Measurements from ENCODE around the gene CNKSR3. TPM values are rescaled to one million over a fixed set of nuclear protein-coding genes. Genes with fewer than 3 reads are reported as not detected.
A peak's percentile ranks its signal among the peaks of the same experiment; 100 is the strongest.

CNKSR3 gene
- total and polyA plus RNA-seq, 5 donors = 7.9 to 21.1 (median 18.1) TPM

DNA sequence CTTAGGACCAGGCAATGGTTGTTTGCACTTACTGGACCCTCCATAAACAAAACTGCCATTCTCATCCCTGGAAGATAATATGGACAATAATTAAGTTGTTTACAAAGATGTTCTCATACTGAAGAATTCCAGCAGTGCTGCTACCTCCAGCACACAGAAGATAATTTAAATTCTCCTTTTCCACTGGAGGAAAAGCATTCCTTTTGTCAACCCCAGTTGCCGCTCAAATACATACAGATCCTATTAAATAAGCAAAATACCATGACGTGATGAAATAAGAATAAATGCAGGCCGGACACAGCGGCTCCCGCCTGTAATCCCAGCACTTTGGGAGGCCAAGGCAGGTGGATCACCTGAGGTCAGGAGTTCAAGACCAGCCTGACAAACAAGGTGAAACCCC lies 99.4 kb downstream of the CNKSR3 start:
- Histone ChIP-seq H3K9me3 (ENCODE audit: control insufficient read depth, low read length) (no peaks in the 10 kb centered on the region), H3K27me3 (ENCODE audit: control insufficient read depth, insufficient read depth) (no peaks in the 10 kb centered on the region), H3K4me3 (ENCODE audit: low read length) (no peak overlapping the region), H3K4me1 (ENCODE audit: control insufficient read depth, insufficient read depth, low read length) (no peaks in the 10 kb centered on the region), H3K27ac (ENCODE audit: low read length) (peak overlapping the region; percentile 66)
- WGBS = 76% methylated on average over 5 of the region's 5 CpGs
- DNase-seq (no peak), ATAC-seq (no peak)
- intact Hi-C loops (cut with DNase I) = no loop called here

DNA sequence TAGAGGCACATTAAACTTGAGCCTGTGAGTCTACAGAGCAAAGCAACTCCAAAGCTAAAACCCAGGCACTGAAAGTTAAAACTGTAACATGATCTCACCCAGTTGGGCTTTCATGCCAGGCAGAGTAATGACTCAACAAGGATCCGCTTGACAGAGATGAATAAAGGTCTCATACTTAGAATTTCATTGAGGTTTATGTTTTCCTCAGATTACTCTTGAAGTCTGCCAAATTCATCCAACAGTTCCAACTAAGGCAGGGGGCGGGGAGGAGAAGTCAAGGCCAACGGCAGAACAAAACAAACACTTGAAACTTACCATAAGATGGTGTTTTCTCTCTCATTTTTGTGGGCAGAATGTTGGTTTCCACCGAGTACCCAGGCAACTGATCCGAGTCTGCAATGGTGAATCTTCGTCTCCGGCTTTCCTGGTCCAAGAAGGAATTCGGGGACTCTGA lies 99.8 kb downstream of the CNKSR3 start:
- H3K9me3 ChIP-seq (ENCODE audit: control insufficient read depth, low read length) = no peaks in the 10 kb centered on the region
- DNase-seq = peak; percentile 16 to 61 (median 55)
- no peaks in the 10 kb centered on the region for H3K4me1 ChIP-seq (ENCODE audit: control insufficient read depth, insufficient read depth, low read length)
- H3K27ac ChIP-seq (ENCODE audit: low read length) = peak overlapping the region; percentile 66
- intact Hi-C loops (cut with DNase I) = no loop called here
- 43% methylated on average over 8 of the region's 8 CpGs for WGBS
- no peaks in the 10 kb centered on the region for H3K27me3 ChIP-seq (ENCODE audit: control insufficient read depth, insufficient read depth)
- H3K4me3 ChIP-seq (ENCODE audit: low read length) = no peak overlapping the region
- ATAC-seq = peak; percentile 85 to 90

DNA sequence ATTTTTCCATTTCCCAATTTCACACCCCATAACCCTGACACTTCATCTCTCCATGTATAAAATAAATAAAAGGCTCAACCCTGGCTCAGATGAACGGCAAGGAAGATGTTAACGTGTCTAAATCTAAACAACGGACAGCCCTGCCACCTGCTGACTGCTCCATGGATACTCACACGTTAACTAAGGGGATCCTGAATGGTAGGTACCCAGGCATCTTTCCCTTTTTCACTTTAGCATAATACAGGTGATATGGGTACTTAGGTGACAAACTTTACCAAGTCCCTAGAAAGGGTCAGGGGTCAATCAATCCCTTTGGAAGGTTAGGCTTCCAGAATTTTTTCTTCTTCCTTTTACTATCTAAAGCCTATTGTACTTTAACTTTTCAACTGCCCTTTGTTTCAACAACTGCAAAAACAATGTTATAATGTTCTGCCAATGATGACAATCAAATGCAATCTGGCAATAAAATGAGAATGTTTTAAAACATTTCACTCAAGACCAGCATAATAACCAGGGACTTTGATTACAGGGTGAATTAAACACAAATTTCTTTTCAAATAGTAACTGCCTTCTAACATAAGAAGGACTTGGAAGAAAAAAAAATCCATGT lies 101.5 kb downstream of the CNKSR3 start:
- 35% methylated on average over 4 of the region's 4 CpGs for WGBS
- Histone ChIP-seq H3K4me3 (ENCODE audit: low read length) (no peak overlapping the region), H3K27me3 (ENCODE audit: control insufficient read depth, insufficient read depth) (no peaks in the 10 kb centered on the region), H3K4me1 (ENCODE audit: control insufficient read depth, insufficient read depth, low read length) (no peaks in the 10 kb centered on the region), H3K9me3 (ENCODE audit: control insufficient read depth, low read length) (no peaks in the 10 kb centered on the region), H3K27ac (ENCODE audit: low read length) (no peak overlapping the region)
- intact Hi-C loops (cut with DNase I) = loop anchor here in 1 of 4 donors (10.0 kb wide), 1 partner anchor 254 kb away; no protein-coding TSS in a partner anchor
- ATAC-seq = peak in 1 of 2 donors; percentile 28
- no peak for DNase-seq

DNA sequence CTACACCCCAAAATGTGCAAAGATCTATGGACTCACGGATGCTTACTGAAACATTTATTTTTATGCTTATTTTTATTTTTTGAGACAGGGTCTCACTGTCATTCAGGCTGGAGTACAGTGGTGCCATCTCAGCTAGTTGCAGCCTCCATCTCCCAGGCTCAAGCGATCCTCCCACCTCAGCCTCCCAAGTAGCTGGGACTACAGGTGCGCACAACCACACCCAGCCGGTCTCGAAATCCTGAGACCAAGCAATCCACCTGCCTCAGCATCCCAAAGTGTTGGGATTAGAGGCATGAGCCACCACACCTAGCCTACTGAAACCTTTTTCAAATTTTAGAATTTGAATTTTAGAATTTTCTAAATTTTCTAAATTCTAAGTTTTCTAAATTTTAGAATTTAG lies 103.0 kb downstream of the CNKSR3 start:
- intact Hi-C loops (cut with DNase I) = loop anchor here in 1 of 4 donors (10.0 kb wide), 1 partner anchor 253 kb away; no protein-coding TSS in a partner anchor
- DNase-seq = no peak
- H3K9me3 ChIP-seq (ENCODE audit: control insufficient read depth, low read length) = no peaks in the 10 kb centered on the region
- H3K4me1 ChIP-seq (ENCODE audit: control insufficient read depth, insufficient read depth, low read length) = no peaks in the 10 kb centered on the region
- H3K4me3 ChIP-seq (ENCODE audit: low read length) = no peak overlapping the region
- no peaks in the 10 kb centered on the region for H3K27me3 ChIP-seq (ENCODE audit: control insufficient read depth, insufficient read depth)
- WGBS = 98% methylated on average over 5 of the region's 5 CpGs
- ATAC-seq = no peak
- H3K27ac ChIP-seq (ENCODE audit: low read length) = no peak overlapping the region

- H3K4me1 ChIP-seq (ENCODE audit: control insufficient read depth, insufficient read depth, low read length) = no peaks in the 10 kb centered on the region
- no peaks in the 10 kb centered on the region for H3K27me3 ChIP-seq (ENCODE audit: control insufficient read depth, insufficient read depth)
- no peak overlapping the region for H3K27ac ChIP-seq (ENCODE audit: low read length)
- no peaks in the 10 kb centered on the region for H3K9me3 ChIP-seq (ENCODE audit: control insufficient read depth, low read length)
- DNase-seq (no peak), ATAC-seq (no peak)
- intact Hi-C loops (cut with DNase I) = loop anchor here in 1 of 4 donors (10.0 kb wide), 1 partner anchor 252 kb away; no protein-coding TSS in a partner anchor
- WGBS = 96% methylated on average over 10 of the region's 10 CpGs
- no peak overlapping the region for H3K4me3 ChIP-seq (ENCODE audit: low read length)
Measured at GRCh38 chr6:154406869-154407268, 103.6 kb downstream of the CNKSR3 start.

- no peaks in the 10 kb centered on the region for H3K27me3 ChIP-seq (ENCODE audit: control insufficient read depth, insufficient read depth)
- 97% methylated on average over 20 of the region's 20 CpGs for WGBS
- H3K4me3 ChIP-seq (ENCODE audit: low read length) = no peak overlapping the region
- no peaks in the 10 kb centered on the region for H3K4me1 ChIP-seq (ENCODE audit: control insufficient read depth, insufficient read depth, low read length)
- peak in 1 of 3 donors; percentile 49 for DNase-seq
- no peak for ATAC-seq
- intact Hi-C loops (cut with DNase I) = loop anchor here in 1 of 4 donors (10.0 kb wide), 1 partner anchor 252 kb away; no protein-coding TSS in a partner anchor
- no peaks in the 10 kb centered on the region for H3K9me3 ChIP-seq (ENCODE audit: control insufficient read depth, low read length)
- H3K27ac ChIP-seq (ENCODE audit: low read length) = no peak overlapping the region
Measured at GRCh38 chr6:154406301-154406700, 104.2 kb downstream of the CNKSR3 start.

DNA sequence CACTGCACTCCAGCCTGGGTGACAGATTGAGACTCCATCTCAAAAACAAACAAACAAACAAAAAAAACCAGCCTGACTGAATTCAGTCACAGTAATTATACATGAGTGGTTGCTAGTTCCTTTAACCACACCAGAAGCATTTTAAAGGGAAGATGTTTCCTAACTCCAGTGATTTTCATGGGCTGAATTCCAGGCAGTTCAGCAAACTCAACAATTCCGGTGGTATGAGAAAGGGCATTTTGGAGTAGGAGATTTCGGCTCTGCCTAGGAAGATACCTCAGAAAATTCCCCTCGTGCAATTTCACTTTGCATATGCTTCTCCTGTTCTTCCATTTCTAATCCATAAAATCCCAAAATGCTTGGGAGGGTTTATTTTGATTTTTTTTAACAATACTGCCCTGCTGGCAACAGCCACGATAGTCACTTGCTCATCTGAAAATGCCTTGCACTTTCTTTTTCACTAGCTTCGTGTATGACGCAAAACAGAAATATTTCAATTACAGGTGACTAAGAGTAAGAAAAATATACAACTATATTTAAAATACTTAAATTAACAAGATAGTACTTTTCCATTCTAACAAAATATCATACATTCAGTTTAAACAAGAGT lies 105.6 kb downstream of the CNKSR3 start:
- H3K4me3 ChIP-seq (ENCODE audit: low read length) = no peak overlapping the region

GRCh38 chr6:154403788-154404187 lies 106.7 kb downstream of the CNKSR3 start:
- no peaks in the 10 kb centered on the region for H3K4me1 ChIP-seq (ENCODE audit: control insufficient read depth, insufficient read depth, low read length)
- intact Hi-C loops (cut with DNase I) = loop anchor here in 1 of 4 donors (10.0 kb wide), 1 partner anchor 249 kb away; no protein-coding TSS in a partner anchor
- H3K9me3 ChIP-seq (ENCODE audit: control insufficient read depth, low read length) = no peaks in the 10 kb centered on the region
- no peak overlapping the region for H3K4me3 ChIP-seq (ENCODE audit: low read length)
- peak in 2 of 3 donors; percentile 56 to 57 for DNase-seq
- 32% methylated on average over 4 of the region's 4 CpGs for WGBS
- ATAC-seq = peak; percentile 41 to 52
- no peaks in the 10 kb centered on the region for H3K27me3 ChIP-seq (ENCODE audit: control insufficient read depth, insufficient read depth)
- H3K27ac ChIP-seq (ENCODE audit: low read length) = no peak overlapping the region

More for the DNA sequence above, 105.6 kb downstream of the CNKSR3 start:
- intact Hi-C loops (cut with DNase I) = loop anchor here in 1 of 4 donors (10.0 kb wide), 1 partner anchor 250 kb away; no protein-coding TSS in a partner anchor
- H3K27me3 ChIP-seq (ENCODE audit: control insufficient read depth, insufficient read depth) = no peaks in the 10 kb centered on the region
- no peak for DNase-seq
- H3K27ac ChIP-seq (ENCODE audit: low read length) = no peak overlapping the region
- no peaks in the 10 kb centered on the region for H3K4me1 ChIP-seq (ENCODE audit: control insufficient read depth, insufficient read depth, low read length)
- 82% methylated on average over 6 of the region's 6 CpGs for WGBS
- ATAC-seq = no peak
- no peaks in the 10 kb centered on the region for H3K9me3 ChIP-seq (ENCODE audit: control insufficient read depth, low read length)

DNA sequence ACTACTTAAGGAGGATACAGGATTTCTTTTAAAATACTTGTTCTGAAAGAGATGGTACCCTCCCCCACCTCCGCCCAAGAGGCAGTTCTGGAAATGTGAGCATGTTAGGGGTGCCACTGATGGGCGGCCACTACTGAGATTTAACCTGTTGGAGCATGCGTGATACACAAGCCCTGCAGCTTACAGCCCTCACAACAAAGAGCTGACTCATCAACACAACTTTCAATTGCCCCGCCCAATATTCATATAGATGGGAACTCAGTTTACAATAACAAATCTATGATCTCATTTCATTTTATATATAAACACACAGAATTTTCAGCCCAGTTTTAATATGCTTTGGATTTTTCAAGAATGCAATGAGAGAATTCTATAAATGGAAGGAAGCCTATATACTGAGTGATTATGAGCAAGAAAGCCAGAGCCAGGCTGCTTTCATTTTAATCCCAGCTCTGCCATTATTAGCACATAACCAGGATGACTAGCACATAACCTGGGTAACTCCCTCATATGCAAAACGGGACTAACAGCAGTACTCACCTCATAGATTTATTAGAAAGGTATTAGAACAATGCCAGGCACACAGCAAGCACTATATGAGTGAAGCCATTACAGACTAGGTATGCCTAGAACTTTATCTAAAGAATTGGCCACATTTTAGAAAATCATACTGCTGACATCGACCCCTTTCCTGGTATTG lies 108.3 kb downstream of the CNKSR3 start:
- no peak for DNase-seq
- 93% methylated on average over 6 of the region's 6 CpGs for WGBS
- no peak for ATAC-seq
- no peaks in the 10 kb centered on the region for H3K4me1 ChIP-seq (ENCODE audit: control insufficient read depth, insufficient read depth, low read length)
- no peak overlapping the region for H3K4me3 ChIP-seq (ENCODE audit: low read length)
- no peak overlapping the region for H3K27ac ChIP-seq (ENCODE audit: low read length)
- no peaks in the 10 kb centered on the region for H3K9me3 ChIP-seq (ENCODE audit: control insufficient read depth, low read length)
- intact Hi-C loops (cut with DNase I) = loop anchor here in 1 of 4 donors (10.0 kb wide), 1 partner anchor 247 kb away; no protein-coding TSS in a partner anchor
- no peaks in the 10 kb centered on the region for H3K27me3 ChIP-seq (ENCODE audit: control insufficient read depth, insufficient read depth)

- 63% methylated on average over 5 of the region's 5 CpGs for WGBS
- no peaks in the 10 kb centered on the region for H3K9me3 ChIP-seq (ENCODE audit: control insufficient read depth, low read length)
- H3K4me3 ChIP-seq (ENCODE audit: low read length) = no peak overlapping the region
- peak in 1 of 2 donors; percentile 29 for ATAC-seq
- H3K27ac ChIP-seq (ENCODE audit: low read length) = no peak overlapping the region
- intact Hi-C loops (cut with DNase I) = loop anchor here in 1 of 4 donors (10.0 kb wide), 1 partner anchor 244 kb away; no protein-coding TSS in a partner anchor
- DNase-seq = no peak
- no peaks in the 10 kb centered on the region for H3K4me1 ChIP-seq (ENCODE audit: control insufficient read depth, insufficient read depth, low read length)
- no peaks in the 10 kb centered on the region for H3K27me3 ChIP-seq (ENCODE audit: control insufficient read depth, insufficient read depth)
Measured at GRCh38 chr6:154399097-154399496, 111.4 kb downstream of the CNKSR3 start.
